ENCODE measurements around the gene MSI2.

DNA sequence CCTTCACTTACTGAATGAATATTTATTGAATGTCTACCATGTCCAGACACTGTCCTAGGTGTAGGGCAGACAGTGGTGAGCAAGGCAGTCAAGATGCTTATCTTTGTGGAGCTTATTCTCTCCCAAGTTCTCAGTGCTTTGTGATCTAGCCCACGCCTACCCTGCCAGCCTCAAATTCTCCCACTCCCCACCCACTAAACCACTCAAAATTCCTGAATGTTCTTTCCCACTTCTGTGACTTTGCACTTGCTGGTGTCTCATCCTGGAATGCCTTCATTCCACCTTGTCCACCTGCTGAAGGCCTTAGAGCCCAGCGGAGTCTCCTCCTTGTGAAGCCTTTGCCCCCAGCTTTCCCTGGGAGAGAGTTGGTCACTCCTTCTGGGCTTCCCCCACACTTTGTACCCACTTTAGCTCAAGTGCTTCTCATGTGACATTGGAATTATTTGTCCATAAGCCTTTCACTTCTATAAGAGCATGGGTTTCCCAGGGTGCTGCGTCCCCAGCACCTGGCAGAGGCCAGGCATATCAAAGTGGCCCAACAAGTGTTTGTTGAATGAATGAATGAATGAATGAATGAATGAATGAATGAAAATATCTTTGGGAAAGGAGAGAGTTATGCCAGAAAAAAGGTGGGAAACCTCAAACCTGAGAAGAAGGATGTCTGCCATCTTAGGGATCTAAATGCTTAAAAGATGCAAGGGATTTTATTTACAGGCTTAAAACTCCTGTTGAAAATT is 465.8 kb downstream of the MSI2 start:
- TF ChIP-seq, protein P1, sequence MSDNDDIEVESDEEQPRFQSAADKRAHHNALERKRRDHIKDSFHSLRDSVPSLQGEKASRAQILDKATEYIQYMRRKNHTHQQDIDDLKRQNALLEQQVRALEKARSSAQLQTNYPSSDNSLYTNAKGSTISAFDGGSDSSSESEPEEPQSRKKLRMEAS (IDR thresholded peaks at IDR 0.05; ENCODE audit: low read depth): no peak
- TF ChIP-seq, protein P2, sequence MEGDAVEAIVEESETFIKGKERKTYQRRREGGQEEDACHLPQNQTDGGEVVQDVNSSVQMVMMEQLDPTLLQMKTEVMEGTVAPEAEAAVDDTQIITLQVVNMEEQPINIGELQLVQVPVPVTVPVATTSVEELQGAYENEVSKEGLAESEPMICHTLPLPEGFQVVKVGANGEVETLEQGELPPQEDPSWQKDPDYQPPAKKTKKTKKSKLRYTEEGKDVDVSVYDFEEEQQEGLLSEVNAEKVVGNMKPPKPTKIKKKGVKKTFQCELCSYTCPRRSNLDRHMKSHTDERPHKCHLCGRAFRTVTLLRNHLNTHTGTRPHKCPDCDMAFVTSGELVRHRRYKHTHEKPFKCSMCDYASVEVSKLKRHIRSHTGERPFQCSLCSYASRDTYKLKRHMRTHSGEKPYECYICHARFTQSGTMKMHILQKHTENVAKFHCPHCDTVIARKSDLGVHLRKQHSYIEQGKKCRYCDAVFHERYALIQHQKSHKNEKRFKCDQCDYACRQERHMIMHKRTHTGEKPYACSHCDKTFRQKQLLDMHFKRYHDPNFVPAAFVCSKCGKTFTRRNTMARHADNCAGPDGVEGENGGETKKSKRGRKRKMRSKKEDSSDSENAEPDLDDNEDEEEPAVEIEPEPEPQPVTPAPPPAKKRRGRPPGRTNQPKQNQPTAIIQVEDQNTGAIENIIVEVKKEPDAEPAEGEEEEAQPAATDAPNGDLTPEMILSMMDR (IDR thresholded peaks at IDR 0.05): no peak
- no peak for TF ChIP-seq EZH2phosphoT487 (IDR thresholded peaks at IDR 0.05; ENCODE audit: borderline replicate concordance, low read depth)
- no peak for TF ChIP-seq SMC3 (IDR thresholded peaks at IDR 0.05; ENCODE audit: low read depth, low read length)
- no peak for TF ChIP-seq IRF3 (IDR thresholded peaks at IDR 0.05; ENCODE audit: low read depth, low read length)
- no peak for TF ChIP-seq POLR2AphosphoS5 (IDR thresholded peaks at IDR 0.05; ENCODE audit: low read depth, low read length)
- TF ChIP-seq TCF12 (IDR thresholded peaks at IDR 0.05): no peak
- TF ChIP-seq, protein P3, sequence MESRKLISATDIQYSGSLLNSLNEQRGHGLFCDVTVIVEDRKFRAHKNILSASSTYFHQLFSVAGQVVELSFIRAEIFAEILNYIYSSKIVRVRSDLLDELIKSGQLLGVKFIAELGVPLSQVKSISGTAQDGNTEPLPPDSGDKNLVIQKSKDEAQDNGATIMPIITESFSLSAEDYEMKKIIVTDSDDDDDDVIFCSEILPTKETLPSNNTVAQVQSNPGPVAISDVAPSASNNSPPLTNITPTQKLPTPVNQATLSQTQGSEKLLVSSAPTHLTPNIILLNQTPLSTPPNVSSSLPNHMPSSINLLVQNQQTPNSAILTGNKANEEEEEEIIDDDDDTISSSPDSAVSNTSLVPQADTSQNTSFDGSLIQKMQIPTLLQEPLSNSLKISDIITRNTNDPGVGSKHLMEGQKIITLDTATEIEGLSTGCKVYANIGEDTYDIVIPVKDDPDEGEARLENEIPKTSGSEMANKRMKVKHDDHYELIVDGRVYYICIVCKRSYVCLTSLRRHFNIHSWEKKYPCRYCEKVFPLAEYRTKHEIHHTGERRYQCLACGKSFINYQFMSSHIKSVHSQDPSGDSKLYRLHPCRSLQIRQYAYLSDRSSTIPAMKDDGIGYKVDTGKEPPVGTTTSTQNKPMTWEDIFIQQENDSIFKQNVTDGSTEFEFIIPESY (IDR thresholded peaks at IDR 0.05; ENCODE audit: borderline replicate concordance, low read depth): no peak
- no peak for TF ChIP-seq YY1 (IDR thresholded peaks at IDR 0.05; ENCODE audit: low read depth)
- no peak for TF ChIP-seq REST (IDR thresholded peaks at IDR 0.05; ENCODE audit: low read depth, low read length)
- no peak for TF ChIP-seq TAF1 (IDR thresholded peaks at IDR 0.05; ENCODE audit: borderline replicate concordance, low read depth, low read length)
